Measurements from ENCODE around the gene SYDE1. TPM values are rescaled to one million over a fixed set of nuclear protein-coding genes. Genes with fewer than 3 reads are reported as not detected.

Gene SYDE1
- total RNA-seq, 1 experiment from 2014 or later = 37.7 TPM

DNA sequence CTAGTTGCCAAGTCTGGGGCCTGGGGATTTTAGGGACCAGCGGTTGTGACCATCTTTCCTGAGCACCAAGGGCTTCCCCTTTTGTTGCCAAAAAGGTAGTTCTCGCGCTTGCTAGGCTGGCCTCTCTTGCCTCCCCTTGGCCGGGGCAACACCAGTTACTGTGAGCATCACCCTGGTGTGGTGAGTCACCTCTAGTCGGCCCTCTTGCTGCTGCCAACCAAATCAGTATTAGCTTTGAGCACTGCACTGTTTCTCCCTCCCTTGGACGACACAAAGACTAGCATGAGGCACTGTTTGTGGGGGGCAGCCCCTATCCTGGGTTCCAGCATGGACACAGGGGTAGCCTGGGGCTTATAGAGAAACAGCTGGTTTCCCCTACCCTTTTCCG, 6.9 kb downstream of the SYDE1 start:
- Histone ChIP-seq H3K4me3 (no peak overlapping the region), H3K9me3 (replicated peaks) (no peaks in the 10 kb centered on the region), H3K4me1 (no peaks in the 10 kb centered on the region), H3K36me3 (peaks cover 87% of the 10 kb centered on the region), H3K27ac (no peak overlapping the region), H3K27me3 (no peaks in the 10 kb centered on the region)
- no peak for DNase-seq

- no peak overlapping the region for H3K4me3 ChIP-seq
- H3K9me3 ChIP-seq (replicated peaks) = no peaks in the 10 kb centered on the region
- no peak overlapping the region for H3K27ac ChIP-seq
- H3K36me3 ChIP-seq = peaks cover 93% of the 10 kb centered on the region
- no peaks in the 10 kb centered on the region for H3K27me3 ChIP-seq
- no peaks in the 10 kb centered on the region for H3K4me1 ChIP-seq
- no peak for DNase-seq
Measured at GRCh38 chr19:15115080-15115479, 7.9 kb downstream of the SYDE1 start.

DNA sequence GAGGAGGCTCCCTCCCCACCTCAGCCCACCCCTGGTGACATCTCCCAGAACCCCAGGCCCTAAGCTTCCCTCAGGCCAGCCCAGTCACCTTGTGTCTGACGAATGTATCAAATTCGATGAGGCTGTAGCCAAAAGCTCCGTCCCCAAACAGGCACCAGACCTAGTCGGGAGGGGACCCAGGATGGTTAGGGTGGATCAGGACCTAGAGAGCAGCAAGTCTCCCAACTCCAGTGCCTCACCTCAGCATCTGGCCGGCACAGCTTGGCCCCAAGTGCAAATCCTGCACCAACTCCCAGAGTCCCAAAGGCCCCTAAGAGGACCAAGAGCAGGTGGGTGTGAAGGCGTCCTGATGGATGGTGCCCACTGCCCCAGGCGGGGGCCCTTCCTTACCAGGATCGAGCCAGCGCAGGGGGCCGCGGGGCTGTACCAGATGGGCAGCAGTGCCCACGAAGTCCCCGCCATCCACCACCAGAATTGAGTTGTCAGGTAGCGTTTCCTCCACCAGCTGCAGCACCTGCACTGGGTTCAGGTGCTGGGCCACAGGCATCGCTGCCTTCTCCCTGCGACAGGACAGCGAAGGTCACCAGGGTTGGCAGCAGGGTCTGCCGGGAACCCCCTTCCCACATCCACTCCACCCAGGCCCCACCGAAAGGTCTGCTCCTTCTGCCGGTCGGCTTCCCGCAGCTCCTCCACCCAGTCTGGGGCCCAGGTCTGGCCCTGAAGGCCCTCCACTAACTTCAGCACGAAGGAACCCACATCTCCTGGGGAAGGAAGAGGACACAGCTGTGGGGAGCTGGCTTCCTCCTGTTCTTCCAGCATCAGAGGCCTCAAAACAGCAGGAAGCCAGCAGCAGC, 8.8 kb downstream of the SYDE1 start:
- DNase-seq = no peak
- H3K4me1 ChIP-seq = no peaks in the 10 kb centered on the region
- H3K27ac ChIP-seq = no peak overlapping the region
- H3K36me3 ChIP-seq = peaks cover 89% of the 10 kb centered on the region
- no peaks in the 10 kb centered on the region for H3K9me3 ChIP-seq (replicated peaks)
- no peak overlapping the region for H3K4me3 ChIP-seq
- H3K27me3 ChIP-seq = no peaks in the 10 kb centered on the region

DNA sequence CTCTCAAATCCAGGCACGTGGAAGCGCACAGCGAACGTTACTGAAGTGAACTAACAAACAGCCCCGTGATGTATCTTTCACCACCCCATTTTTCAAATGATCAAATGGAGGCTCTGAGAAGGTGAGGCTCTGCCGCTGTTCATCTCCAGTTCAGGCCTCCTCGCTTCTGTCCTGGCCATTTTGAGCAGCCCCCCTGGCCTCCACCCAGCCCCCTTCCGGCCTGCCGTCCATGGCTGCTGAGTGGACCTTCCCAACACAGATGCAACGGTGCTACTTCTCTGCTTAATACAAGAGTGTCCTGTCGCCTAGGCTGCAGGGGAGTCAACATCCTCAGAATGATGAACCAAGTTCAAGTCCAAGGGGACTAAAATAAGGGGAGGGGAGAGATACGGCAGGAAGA, 9.7 kb downstream of the SYDE1 start:
- DNase-seq = no peak
- Histone ChIP-seq H3K27ac (no peak overlapping the region), H3K4me3 (no peak overlapping the region), H3K9me3 (replicated peaks) (no peaks in the 10 kb centered on the region), H3K36me3 (peaks cover 81% of the 10 kb centered on the region), H3K27me3 (no peaks in the 10 kb centered on the region), H3K4me1 (no peaks in the 10 kb centered on the region)

GRCh38 chr19:15118248-15118647, 11.0 kb downstream of the SYDE1 start:
- Histone ChIP-seq H3K9me3 (replicated peaks) (no peaks in the 10 kb centered on the region), H3K36me3 (peaks cover 74% of the 10 kb centered on the region), H3K4me3 (no peak overlapping the region), H3K27me3 (no peaks in the 10 kb centered on the region), H3K27ac (no peak overlapping the region), H3K4me1 (no peaks in the 10 kb centered on the region)
- DNase-seq = no peak

GRCh38 chr19:15118789-15119494, 11.7 kb downstream of the SYDE1 start:
- H3K36me3 ChIP-seq = peaks cover 67% of the 10 kb centered on the region
- H3K4me1 ChIP-seq = no peaks in the 10 kb centered on the region
- no peak for DNase-seq
- no peaks in the 10 kb centered on the region for H3K27me3 ChIP-seq
- no peak overlapping the region for H3K27ac ChIP-seq
- H3K9me3 ChIP-seq (replicated peaks) = no peaks in the 10 kb centered on the region
- no peak overlapping the region for H3K4me3 ChIP-seq

DNA sequence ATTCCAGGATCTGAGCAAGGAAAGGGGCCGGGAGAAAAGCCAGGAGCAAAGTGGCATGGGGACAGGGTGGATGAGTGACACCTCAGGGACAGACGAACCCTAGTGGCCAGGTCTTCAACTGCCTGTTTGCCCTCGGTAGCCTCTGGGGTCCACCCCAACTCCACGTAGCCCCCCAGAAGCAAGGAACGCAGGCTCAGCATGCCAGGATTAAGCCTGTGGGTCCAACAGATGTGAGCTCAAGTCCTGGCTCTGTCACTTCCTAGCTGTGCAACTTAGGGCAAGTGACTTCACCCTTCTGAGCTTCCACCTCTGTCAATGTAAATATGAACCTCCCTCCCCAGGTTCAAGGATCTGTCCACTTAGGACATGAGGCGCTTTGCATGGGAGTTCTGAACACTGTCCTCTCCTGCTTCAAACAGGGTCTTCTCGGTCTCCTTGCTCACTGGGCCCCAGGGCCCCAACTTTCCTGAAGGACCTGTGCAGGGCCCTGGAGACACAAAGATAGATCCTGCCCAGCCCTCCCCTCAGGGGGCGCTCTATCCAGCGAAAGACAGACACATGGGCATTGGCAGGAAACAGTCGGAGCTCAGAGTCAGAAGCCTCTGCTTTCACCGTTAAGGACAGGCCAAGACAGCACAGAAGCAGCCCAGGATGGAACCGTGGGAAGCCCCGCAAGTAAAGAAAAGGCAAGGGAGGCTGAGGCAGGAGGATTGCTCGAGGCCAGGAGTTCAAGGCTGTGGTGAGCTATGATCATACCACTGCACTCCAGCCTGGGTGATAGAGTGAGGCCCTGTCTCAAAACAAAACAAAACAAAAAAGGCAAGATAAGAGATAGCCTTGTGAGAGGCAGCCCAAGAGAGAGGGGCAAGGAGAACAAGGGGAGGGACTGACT, 13.2 kb downstream of the SYDE1 start:
- no peak overlapping the region for H3K4me3 ChIP-seq
- no peak for DNase-seq
- peaks cover 5% of the 10 kb centered on the region; the same call in 1 of the 2 replicates for H3K4me1 ChIP-seq
- H3K36me3 ChIP-seq = peaks cover 54% of the 10 kb centered on the region
- no peaks in the 10 kb centered on the region for H3K27me3 ChIP-seq
- H3K9me3 ChIP-seq (replicated peaks) = no peaks in the 10 kb centered on the region
- H3K27ac ChIP-seq = no peak overlapping the region

GRCh38 chr19:15122331-15123030, 15.3 kb downstream of the SYDE1 start:
- DNase-seq = no peak
- Histone ChIP-seq H3K4me3 (no peak overlapping the region), H3K27ac (no peak overlapping the region), H3K36me3 (peaks cover 39% of the 10 kb centered on the region), H3K27me3 (no peaks in the 10 kb centered on the region), H3K4me1 (peaks cover 11% of the 10 kb centered on the region; the same call in 1 of the 2 replicates), H3K9me3 (replicated peaks) (no peaks in the 10 kb centered on the region)

DNA sequence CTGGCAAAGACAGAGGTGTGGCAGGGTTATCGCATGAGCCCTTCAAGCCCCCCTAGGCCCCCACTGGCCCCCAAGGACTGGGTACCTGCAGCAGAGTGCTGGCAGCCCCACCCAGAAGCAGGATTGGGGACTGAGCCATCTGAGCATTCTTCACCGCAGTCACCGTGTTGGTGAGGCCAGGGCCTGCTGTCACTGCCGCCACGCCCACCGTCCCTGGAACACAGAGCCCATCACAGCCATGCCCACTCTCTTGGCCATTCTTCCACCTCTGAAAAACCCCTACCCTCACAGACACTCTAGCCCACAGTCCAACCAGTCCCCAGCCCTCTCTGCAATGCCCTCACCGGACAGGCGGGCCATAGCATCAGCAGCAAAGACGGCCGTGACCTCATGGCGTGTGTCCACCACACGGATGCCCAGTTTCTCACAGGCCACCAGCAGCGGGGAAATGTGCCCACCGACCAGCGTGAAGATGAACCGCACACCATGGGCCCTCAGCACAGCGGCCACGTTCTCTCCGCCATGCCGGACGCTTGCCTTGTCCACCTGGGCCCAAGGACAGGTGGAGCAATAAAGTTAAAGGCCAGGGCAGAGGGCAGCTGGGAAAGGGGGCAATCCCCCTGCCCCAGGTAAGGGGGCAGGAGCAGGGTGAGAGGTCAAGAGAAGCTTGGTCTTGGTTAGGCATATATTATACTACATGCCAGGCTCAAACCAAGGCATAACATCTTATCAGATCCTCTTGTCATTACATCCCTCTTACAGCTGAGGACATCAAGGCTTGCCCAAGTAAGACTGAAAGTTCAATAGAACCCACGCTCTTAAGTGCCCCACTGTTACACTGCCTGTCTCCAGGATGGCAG, 16.1 kb downstream of the SYDE1 start:
- Histone ChIP-seq H3K36me3 (peaks cover 31% of the 10 kb centered on the region), H3K27ac (no peak overlapping the region), H3K27me3 (no peaks in the 10 kb centered on the region), H3K4me3 (no peak overlapping the region), H3K9me3 (replicated peaks) (no peaks in the 10 kb centered on the region), H3K4me1 (peaks cover 11% of the 10 kb centered on the region; the same call in 1 of the 2 replicates)
- no peak for DNase-seq

DNA sequence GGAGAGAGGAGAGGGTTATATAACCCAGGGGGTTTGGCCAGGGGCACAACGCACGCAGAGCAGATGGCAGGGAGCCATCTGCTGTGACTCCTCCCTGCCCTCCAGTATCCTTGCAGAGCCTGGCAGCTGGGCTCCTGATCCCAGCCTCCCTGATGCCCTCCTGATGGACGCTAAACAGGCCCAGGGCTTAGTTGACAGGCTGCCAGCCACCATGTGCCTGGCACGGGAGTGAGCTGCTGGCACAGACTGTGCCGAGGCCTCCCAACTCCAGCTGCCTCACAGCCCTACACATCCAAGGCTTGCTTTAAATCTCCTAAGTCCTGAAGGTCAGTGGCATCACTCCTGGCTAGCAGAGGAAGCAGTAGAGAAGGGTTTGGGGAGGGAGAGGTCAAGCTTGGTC, 16.7 kb downstream of the SYDE1 start:
- H3K4me1 ChIP-seq = peaks cover 11% of the 10 kb centered on the region; the same call in 1 of the 2 replicates
- H3K27me3 ChIP-seq = no peaks in the 10 kb centered on the region
- no peak overlapping the region for H3K27ac ChIP-seq
- peaks cover 25% of the 10 kb centered on the region for H3K36me3 ChIP-seq
- no peaks in the 10 kb centered on the region for H3K9me3 ChIP-seq (replicated peaks)
- no peak for DNase-seq
- H3K4me3 ChIP-seq = no peak overlapping the region

DNA sequence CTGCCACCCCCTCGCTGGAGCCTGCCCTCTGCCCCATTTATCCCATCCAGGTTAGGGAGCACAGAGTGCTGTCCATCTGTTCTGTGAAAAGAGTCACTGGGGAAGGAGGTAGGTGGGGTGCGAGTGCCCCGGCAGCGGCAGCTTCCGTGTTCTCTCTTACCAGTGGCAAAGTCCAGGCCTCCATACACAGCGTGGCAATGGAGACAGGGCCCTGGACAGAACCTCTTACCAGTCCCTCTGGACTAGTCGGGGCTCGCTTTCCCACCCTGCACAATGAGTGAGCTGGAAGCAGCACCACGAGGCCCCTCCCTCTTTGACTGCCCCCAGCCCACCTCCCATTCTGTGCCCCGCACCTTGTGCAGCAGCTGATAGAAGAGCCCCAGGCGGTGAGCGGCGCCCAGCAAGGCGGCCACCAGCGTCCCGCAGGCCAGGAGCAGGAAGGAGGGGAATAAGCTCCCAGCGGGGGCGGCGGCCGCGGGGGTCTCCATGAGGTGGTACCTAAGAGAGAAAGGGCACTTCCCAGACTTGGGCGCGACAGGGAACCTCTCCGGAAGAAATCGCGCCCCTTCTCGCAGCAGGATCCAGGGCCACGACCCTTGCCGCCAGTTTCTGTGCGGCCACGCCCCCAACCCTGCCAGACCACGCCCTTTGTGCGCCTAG, 17.5 kb downstream of the SYDE1 start:
- peak overlapping the region; percentile 72 for H3K4me3 ChIP-seq
- H3K27ac ChIP-seq = peak overlapping the region; percentile 72
- H3K27me3 ChIP-seq = no peaks in the 10 kb centered on the region
- H3K9me3 ChIP-seq (replicated peaks) = no peaks in the 10 kb centered on the region
- peaks cover 11% of the 10 kb centered on the region; the same call in 1 of the 2 replicates for H3K4me1 ChIP-seq
- H3K36me3 ChIP-seq = peaks cover 17% of the 10 kb centered on the region
- DNase-seq = no peak

GRCh38 chr19:15125232-15126067, 18.2 kb downstream of the SYDE1 start:
- DNase-seq = peak; percentile 100
- H3K27ac ChIP-seq = peak overlapping the region; percentile 72
- H3K4me1 ChIP-seq = peaks cover 11% of the 10 kb centered on the region; the same call in 1 of the 2 replicates
- peak overlapping the region; percentile 72 for H3K4me3 ChIP-seq
- H3K27me3 ChIP-seq = no peaks in the 10 kb centered on the region
- peaks cover 9% of the 10 kb centered on the region for H3K36me3 ChIP-seq
- H3K9me3 ChIP-seq (replicated peaks) = no peaks in the 10 kb centered on the region

Measured in SJCRH30 (cell line).